Aorta (tissue), 5 donors: ENCODE measurements around the gene VSTM5. TPM values are rescaled to one million over a fixed set of nuclear protein-coding genes. Genes with fewer than 3 reads are reported as not detected.
A peak's percentile ranks its signal among the peaks of the same experiment; 100 is the strongest.

Experiments
- ATAC-seq: fragments of 200-7000 bp; cut with Tn5 transposase; one replicate; pipeline ENCODE4 v1.9.1; 2022; ENCODE audit warnings: moderate library complexity; ENCODE audit not compliant: low FRiP score
- DNase-seq, 2 donors: peaks; one replicate each; pipeline ENCODE4 v3.0.0-alpha.2; 2020
- H3K27ac ChIP-seq, 2 donors: one replicate each; pipeline ENCODE4 v1.5.1; 2013; ENCODE audit warnings: low read length in 2 of 2, mild to moderate bottlenecking in 2 of 2, moderate library complexity in 2 of 2, control low read depth in 1 of 2, inconsistent platforms in 1 of 2, low read depth in 1 of 2
- H3K27me3 ChIP-seq, 2 donors: one replicate each; pipeline ENCODE4 v1.6.1; 2013; ENCODE audit warnings: control low read depth in 1 of 2, low read length in 1 of 2, mild to moderate bottlenecking in 1 of 2, moderate library complexity in 1 of 2; ENCODE audit not compliant: insufficient read depth in 2 of 2, control insufficient read depth in 1 of 2
- H3K36me3 ChIP-seq, 2 donors: one replicate each; pipeline ENCODE4 v1.6.1; 2013; ENCODE audit warnings: control low read depth in 1 of 2, low read length in 1 of 2, mild to moderate bottlenecking in 1 of 2; ENCODE audit not compliant: insufficient read depth in 2 of 2, control insufficient read depth in 1 of 2
- H3K4me1 ChIP-seq, 2 donors: one replicate each; pipeline ENCODE4 v1.6.1; 2013; ENCODE audit warnings: low read length in 2 of 2, control low read depth in 1 of 2, mild to moderate bottlenecking in 1 of 2, moderate library complexity in 1 of 2; ENCODE audit not compliant: insufficient read depth in 2 of 2, control insufficient read depth in 1 of 2
- H3K4me3 ChIP-seq, 2 donors: one replicate each; pipeline ENCODE4 v1.5.1; 2013; ENCODE audit warnings: low read length in 2 of 2, control low read depth in 1 of 2, mild to moderate bottlenecking in 1 of 2
- H3K9me3 ChIP-seq: one replicate; pipeline ENCODE4 v1.6.1; 2013; ENCODE audit warnings: mild to moderate bottlenecking, low read length; ENCODE audit not compliant: control insufficient read depth
- WGBS, 2 donors: extraction: QIAGEN DNeasy Blood & Tissue Kit; methylation state at CpG; one replicate each; pipeline ENCODE4 v1.1.7; 2013; 5-methylcytosine and 5-hydroxymethylcytosine counted together
- intact Hi-C, 2 donors: fragments of 100-400 bp; cut with DNase I; formaldehyde crosslinking; loops; one replicate each; pipeline versions ENCODE4 v1.14.2 to v1.15.0; 2022
- polyA plus RNA-seq, 2 donors: library from polyadenylated mRNA; stranded (reverse); fragments of 200-250 nt; gene quantifications; one replicate each; pipeline ENCODE4 v1.2.3, GENCODE V29; 2013
- total RNA-seq, 2 donors: library from RNA; stranded (reverse); fragmentation: NEBNext Ultra II Directional; extraction: Animal tissue kit (Norgen Biotek cat#: 25700); gene quantifications; one replicate each; pipeline ENCODE4 v1.2.1, GENCODE V29; 2021
- donor health status: healthy with polysubstance abuse.
- donor health status: Bipolar disorder and iron deficiency.
- donor health status: DM: no; HTN: no; CAD: no.
- donor health status: DM: no; HTN: no; CAD: no.
- donor health status: DM: yes; HTN: yes; CAD: no.

Gene VSTM5
- total and polyA plus RNA-seq, 4 donors: 0.36 to 0.87 TPM; not detected in 2

DNA sequence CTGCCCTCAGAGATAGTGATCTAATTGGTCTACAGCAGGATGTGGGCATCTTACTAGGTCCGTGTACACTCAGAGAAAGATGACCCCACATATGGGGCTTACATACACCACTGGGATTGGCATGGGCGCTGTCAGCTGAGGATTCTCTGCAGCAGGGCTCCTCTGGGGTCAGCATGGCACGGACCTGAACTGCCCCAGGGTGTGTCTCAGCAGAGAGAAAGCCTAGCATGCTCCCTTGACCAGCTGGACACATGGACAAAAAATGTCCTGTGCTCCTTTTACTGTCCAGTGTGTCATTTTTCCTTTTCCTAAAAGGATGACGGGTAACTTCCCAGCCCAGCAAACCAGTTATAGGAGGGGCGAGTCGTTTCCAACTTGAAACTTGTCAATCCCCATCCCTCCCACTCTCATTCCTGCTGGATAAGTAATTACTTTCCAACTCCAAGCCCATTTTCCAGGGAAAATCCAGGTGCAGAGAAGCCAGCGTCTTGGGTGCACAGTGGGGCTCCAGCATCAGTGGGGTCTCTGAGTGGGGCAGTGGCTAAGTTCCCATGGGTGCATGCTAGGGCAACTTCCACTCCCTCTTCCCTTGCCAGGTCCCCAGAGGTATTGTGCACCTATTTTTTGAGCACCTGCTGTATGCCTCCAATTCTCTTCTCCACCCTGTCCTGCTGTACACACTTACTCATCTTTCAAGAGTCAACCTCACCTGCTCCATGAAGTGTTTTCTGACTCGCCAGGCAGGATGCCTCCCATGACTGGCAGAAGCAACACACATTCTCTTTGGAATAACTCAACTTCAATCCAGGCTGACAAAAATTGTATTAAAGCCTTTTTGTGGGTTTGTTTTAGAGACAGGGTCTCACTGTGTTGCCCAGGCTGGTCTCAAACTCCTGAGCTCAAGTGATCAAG, 5.0 kb downstream of the VSTM5 start:
- no peaks in the 10 kb centered on the region for H3K27me3 ChIP-seq
- no peaks in the 10 kb centered on the region for H3K4me1 ChIP-seq
- WGBS, 2 donors: 85 to 87% methylated on average over 8 of the region's 8 CpGs
- ATAC-seq (no peak), DNase-seq (no peak)
- H3K36me3 ChIP-seq: no peaks in the 10 kb centered on the region
- intact Hi-C loops: no loop called here
- H3K9me3 ChIP-seq: no peaks in the 10 kb centered on the region
- no peak overlapping the region for H3K4me3 ChIP-seq
- no peak overlapping the region for H3K27ac ChIP-seq

DNA sequence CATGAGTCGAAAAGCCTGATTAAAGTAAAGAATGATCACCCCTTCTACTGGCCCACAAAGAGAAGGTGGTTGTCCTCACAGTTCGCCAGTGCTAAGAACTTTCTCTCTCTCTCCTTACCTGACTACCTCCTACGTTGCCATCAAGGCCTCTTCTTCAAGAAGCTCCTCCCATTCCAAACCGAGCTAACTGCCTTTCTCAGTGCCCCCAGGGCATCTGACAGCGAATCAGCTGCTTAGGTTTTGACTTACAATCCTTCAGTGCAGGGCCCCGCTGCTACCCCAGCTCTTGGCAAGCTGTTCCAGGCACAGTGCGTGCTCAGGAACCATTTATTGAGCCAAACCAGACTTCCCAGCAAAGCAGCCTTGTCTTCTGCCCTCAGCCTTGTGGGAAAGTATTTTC, 5.8 kb downstream of the VSTM5 start:
- DNase-seq (no peak), ATAC-seq (no peak)
- Histone ChIP-seq H3K36me3 (no peaks in the 10 kb centered on the region), H3K4me1 (no peaks in the 10 kb centered on the region), H3K4me3 (no peak overlapping the region), H3K9me3 (no peaks in the 10 kb centered on the region), H3K27ac (no peak overlapping the region), H3K27me3 (no peaks in the 10 kb centered on the region)
- intact Hi-C loops: no loop called here
- WGBS, 2 donors: 80 to 88% methylated on average over 7 of the region's 7 CpGs

DNA sequence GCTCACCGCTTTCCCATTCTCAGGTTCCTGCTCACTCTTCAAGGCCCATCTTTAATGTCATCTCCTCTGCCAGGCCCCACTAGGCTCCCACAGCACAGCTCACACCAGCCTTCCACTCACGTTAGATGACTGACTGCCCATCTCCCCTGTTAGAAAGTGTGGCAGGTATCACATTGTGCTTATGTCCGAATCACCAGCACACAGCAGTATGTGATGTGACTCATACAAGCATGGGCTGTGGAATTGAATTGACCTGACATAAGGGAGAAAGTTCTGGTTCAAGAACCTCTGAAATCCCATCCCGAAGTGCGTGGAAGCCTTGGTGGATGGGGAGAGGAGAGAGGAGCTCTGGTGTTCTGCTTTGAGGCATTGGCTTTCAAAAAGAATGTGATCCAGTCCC, 6.5 kb downstream of the VSTM5 start:
- intact Hi-C loops: no loop called here
- no peak for DNase-seq
- no peak overlapping the region for H3K4me3 ChIP-seq
- no peak overlapping the region for H3K27ac ChIP-seq
- 94 to 96% methylated on average over 5 of the region's 5 CpGs for WGBS, 2 donors
- H3K36me3 ChIP-seq: no peaks in the 10 kb centered on the region
- no peaks in the 10 kb centered on the region for H3K9me3 ChIP-seq
- H3K4me1 ChIP-seq: no peaks in the 10 kb centered on the region
- ATAC-seq: no peak
- H3K27me3 ChIP-seq: no peaks in the 10 kb centered on the region

DNA sequence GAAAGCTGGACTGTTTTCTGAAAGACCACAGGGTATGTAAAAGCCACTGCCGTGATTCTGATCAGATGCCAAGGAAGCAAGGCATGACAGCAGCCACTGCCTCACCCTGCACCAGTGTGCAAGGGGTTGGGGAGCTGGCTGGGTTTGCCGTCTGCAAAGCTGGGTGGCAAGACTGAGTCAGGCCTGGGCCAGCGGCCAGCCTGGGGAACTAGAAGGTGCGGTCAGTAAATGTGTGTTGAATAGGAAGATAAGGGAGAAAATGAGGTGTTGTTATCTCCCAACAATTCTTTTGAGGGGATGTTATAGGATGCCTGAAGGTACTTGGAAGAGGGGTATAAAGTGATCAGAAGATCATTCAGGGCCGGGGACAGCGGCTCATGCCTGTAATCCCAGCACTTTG, 8.0 kb downstream of the VSTM5 start:
- Histone ChIP-seq H3K9me3 (no peaks in the 10 kb centered on the region), H3K36me3 (no peaks in the 10 kb centered on the region), H3K27ac (no peak overlapping the region), H3K4me3 (no peak overlapping the region), H3K27me3 (no peaks in the 10 kb centered on the region), H3K4me1 (no peaks in the 10 kb centered on the region)
- intact Hi-C loops: no loop called here
- peak in 1 of 2 donors; percentile 63 for DNase-seq
- no peak for ATAC-seq
- 41 to 45% methylated on average over 6 of the region's 6 CpGs for WGBS, 2 donors

DNA sequence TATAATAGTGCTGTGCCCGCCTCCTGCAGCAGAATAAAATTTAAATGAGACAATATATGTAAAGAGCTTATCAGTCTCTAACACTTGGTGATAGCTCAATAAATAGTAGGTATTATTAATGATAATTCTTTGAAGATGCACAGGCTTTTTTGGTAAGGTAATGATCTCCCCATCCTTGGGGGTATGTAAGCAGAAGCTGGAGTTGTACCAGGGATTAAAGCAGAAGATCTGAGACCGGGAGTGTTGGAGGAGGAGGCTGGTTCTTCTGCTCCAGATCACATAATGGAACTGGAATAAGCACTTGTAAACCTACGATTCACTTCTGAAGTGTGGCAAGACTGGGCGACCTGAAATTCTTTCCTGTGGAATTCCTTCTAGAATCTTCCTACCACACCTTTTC, 8.4 kb downstream of the VSTM5 start:
- Histone ChIP-seq H3K27ac (no peak overlapping the region), H3K9me3 (no peaks in the 10 kb centered on the region), H3K4me3 (no peak overlapping the region), H3K4me1 (no peaks in the 10 kb centered on the region), H3K36me3 (no peaks in the 10 kb centered on the region), H3K27me3 (no peaks in the 10 kb centered on the region)
- WGBS, 2 donors: 91 to 92% methylated on average over 4 of the region's 4 CpGs
- DNase-seq: no peak
- intact Hi-C loops: no loop called here
- no peak for ATAC-seq

DNA sequence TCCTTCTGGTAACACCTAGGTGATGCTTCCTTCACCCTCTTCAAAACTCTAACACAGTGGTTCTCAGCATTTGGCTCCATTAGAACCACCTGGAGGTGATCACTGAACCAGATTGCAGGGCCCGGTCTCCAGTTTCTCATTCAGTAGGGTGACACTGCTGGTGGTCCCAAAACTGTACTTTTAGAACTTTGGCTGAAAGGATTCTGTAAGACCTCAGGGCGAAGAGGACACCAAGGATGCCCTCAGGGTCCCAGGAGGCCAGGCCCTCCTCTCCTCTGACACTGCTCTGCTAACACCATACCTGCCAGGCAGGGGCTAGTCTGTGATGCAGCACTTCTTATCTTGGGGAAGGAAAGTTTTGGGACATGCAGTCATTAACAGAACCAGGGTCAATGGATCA, 9.0 kb downstream of the VSTM5 start:
- no peaks in the 10 kb centered on the region for H3K9me3 ChIP-seq
- no peaks in the 10 kb centered on the region for H3K4me1 ChIP-seq
- intact Hi-C loops: no loop called here
- no peak overlapping the region for H3K27ac ChIP-seq
- DNase-seq (no peak), ATAC-seq (no peak)
- WGBS, 2 donors: 91 to 94% methylated on average over 2 of the region's 2 CpGs
- H3K36me3 ChIP-seq: no peaks in the 10 kb centered on the region
- H3K27me3 ChIP-seq: no peaks in the 10 kb centered on the region
- no peak overlapping the region for H3K4me3 ChIP-seq

DNA sequence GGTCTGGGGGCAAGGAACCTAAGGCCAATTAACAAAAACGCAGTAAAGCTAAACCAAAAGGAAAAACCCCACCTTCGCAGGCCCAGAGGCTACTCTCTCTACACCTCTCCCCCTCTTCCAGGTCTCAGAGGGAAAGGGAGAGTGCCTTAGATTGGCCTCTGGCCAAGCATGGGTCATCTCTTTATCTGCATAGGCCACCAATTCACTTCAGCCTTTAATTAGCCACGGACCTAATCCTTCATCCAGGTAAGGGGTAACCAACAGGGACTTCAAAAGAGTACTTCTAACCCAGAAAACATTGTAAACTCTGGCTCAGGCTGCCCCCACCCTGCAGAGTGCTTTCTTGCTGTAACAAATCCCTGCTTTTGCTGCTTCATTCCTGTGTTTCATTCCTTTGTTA, 9.4 kb downstream of the VSTM5 start:
- intact Hi-C loops: no loop called here
- 71 to 78% methylated on average over 3 of the region's 3 CpGs for WGBS, 2 donors
- Histone ChIP-seq H3K4me3 (no peak overlapping the region), H3K4me1 (no peaks in the 10 kb centered on the region), H3K27me3 (no peaks in the 10 kb centered on the region), H3K27ac (no peak overlapping the region), H3K9me3 (no peaks in the 10 kb centered on the region), H3K36me3 (no peaks in the 10 kb centered on the region)
- no peak for DNase-seq
- ATAC-seq: no peak

DNA sequence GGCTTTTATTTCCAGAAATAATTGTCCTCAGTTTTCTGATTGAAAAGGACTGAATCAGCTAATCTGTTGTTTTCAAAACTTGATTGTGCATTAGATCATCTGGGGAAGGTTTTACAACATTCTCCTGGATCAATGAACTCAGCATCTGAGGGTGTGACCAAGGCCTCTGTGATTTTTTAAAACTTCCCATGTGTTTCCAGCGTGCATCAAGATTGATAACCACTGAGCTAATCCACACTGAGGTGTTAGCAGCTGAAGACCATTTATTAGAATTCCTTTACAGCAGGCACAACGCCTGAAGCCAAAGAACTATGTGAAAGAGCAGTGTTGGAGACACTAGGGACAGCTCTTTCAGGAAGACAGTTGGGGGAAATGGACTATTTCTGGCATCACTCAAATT, 10.2 kb downstream of the VSTM5 start:
- H3K27ac ChIP-seq: no peak overlapping the region
- no peaks in the 10 kb centered on the region for H3K9me3 ChIP-seq
- H3K36me3 ChIP-seq: no peaks in the 10 kb centered on the region
- DNase-seq (no peak), ATAC-seq (no peak)
- no peak overlapping the region for H3K4me3 ChIP-seq
- H3K4me1 ChIP-seq: no peaks in the 10 kb centered on the region
- 84 to 85% methylated on average over 2 of the region's 2 CpGs for WGBS, 2 donors
- intact Hi-C loops: no loop called here
- no peaks in the 10 kb centered on the region for H3K27me3 ChIP-seq

DNA sequence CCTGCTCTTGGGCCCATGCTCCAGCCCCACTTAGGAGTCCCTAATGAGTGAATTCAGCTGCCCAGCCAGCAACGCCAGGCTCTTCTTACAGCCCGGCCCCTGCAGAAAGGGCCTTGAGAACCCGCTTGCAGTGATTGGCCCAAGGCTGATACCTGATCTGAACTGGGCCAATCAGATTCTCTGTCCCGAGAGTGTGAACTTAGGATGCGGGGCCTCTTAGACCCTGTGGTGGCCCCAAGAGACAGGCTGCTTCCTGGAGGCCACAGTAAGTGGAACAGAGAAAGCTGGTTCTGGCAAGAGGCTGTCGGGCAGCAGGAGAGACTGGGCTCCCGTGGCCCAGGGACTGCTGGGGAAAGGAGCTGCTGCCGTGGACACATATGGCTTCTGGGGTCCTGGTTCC, 11.5 kb downstream of the VSTM5 start:
- no peak for ATAC-seq
- no peaks in the 10 kb centered on the region for H3K36me3 ChIP-seq
- no peak for DNase-seq
- no peaks in the 10 kb centered on the region for H3K27me3 ChIP-seq
- no peaks in the 10 kb centered on the region for H3K9me3 ChIP-seq
- intact Hi-C loops: no loop called here
- 93 to 95% methylated on average over 8 of the region's 8 CpGs for WGBS, 2 donors
- no peaks in the 10 kb centered on the region for H3K4me1 ChIP-seq
- H3K4me3 ChIP-seq: no peak overlapping the region
- H3K27ac ChIP-seq: no peak overlapping the region
